ENCODE results near the gene RYR2. TPM values are rescaled to one million over a fixed set of nuclear protein-coding genes. Genes with fewer than 3 reads are reported as not detected.

Gene RYR2
- total RNA-seq, 2 donors from 2014 or later: 0.05 to 0.39 TPM

- Mint-ChIP-seq H3K4me3 (no peak overlapping the region), H3K27me3 (no peaks in the 10 kb centered on the region), H3K4me1 (no peaks in the 10 kb centered on the region), H3K27ac (no peak overlapping the region), H3K36me3 (ENCODE audit: low read depth) (no peaks in the 10 kb centered on the region)
- H3K9me3 ChIP-seq (ENCODE audit: control insufficient read depth, low read length, poor library complexity, severe bottlenecking): no peaks in the 10 kb centered on the region
- DNase-seq (no peak), ATAC-seq (no peak)
Measured at GRCh38 chr1:237670302-237670701, 628.3 kb downstream of the RYR2 start.

- no peak overlapping the region for H3K4me3 Mint-ChIP-seq
- no peaks in the 10 kb centered on the region for H3K36me3 Mint-ChIP-seq (ENCODE audit: low read depth)
- DNase-seq (no peak), ATAC-seq (no peak)
- no peak overlapping the region for H3K27ac Mint-ChIP-seq
- H3K9me3 ChIP-seq (ENCODE audit: control insufficient read depth, low read length, poor library complexity, severe bottlenecking): no peaks in the 10 kb centered on the region
- no peaks in the 10 kb centered on the region for H3K4me1 Mint-ChIP-seq
- H3K27me3 Mint-ChIP-seq: no peaks in the 10 kb centered on the region
Measured at GRCh38 chr1:237671262-237671661, 629.3 kb downstream of the RYR2 start.

GRCh38 chr1:237671935-237672334, 630.0 kb downstream of the RYR2 start:
- Mint-ChIP-seq H3K27ac (no peak overlapping the region), H3K36me3 (ENCODE audit: low read depth) (no peaks in the 10 kb centered on the region)
- ATAC-seq: no peak

GRCh38 chr1:237672748-237673147, 630.8 kb downstream of the RYR2 start:
- Mint-ChIP-seq H3K4me1 (no peaks in the 10 kb centered on the region), H3K4me3 (no peak overlapping the region), H3K27ac (no peak overlapping the region), H3K36me3 (ENCODE audit: low read depth) (no peaks in the 10 kb centered on the region), H3K27me3 (no peaks in the 10 kb centered on the region)
- H3K9me3 ChIP-seq (ENCODE audit: control insufficient read depth, low read length, poor library complexity, severe bottlenecking): no peaks in the 10 kb centered on the region
- ATAC-seq (no peak), DNase-seq (no peak)

More at GRCh38 chr1:237671935-237672334, 630.0 kb downstream of the RYR2 start:
- H3K9me3 ChIP-seq (ENCODE audit: control insufficient read depth, low read length, poor library complexity, severe bottlenecking): no peaks in the 10 kb centered on the region
- Mint-ChIP-seq H3K27me3 (no peaks in the 10 kb centered on the region), H3K4me1 (no peaks in the 10 kb centered on the region), H3K4me3 (no peak overlapping the region)
- DNase-seq: no peak

- DNase-seq: no peak
- H3K27me3 Mint-ChIP-seq: no peaks in the 10 kb centered on the region
- H3K9me3 ChIP-seq (ENCODE audit: control insufficient read depth, low read length, poor library complexity, severe bottlenecking): no peaks in the 10 kb centered on the region
- no peaks in the 10 kb centered on the region for H3K36me3 Mint-ChIP-seq (ENCODE audit: low read depth)
- H3K4me3 Mint-ChIP-seq: no peak overlapping the region
- no peak overlapping the region for H3K27ac Mint-ChIP-seq
- no peak for ATAC-seq
- no peaks in the 10 kb centered on the region for H3K4me1 Mint-ChIP-seq
Measured at GRCh38 chr1:237673631-237674030, 631.6 kb downstream of the RYR2 start.

GRCh38 chr1:237677979-237678378, 636.0 kb downstream of the RYR2 start:
- H3K4me3 Mint-ChIP-seq: no peak overlapping the region
- no peaks in the 10 kb centered on the region for H3K27me3 Mint-ChIP-seq
- H3K4me1 Mint-ChIP-seq: no peaks in the 10 kb centered on the region
- DNase-seq: no peak
- no peaks in the 10 kb centered on the region for H3K36me3 Mint-ChIP-seq (ENCODE audit: low read depth)
- no peaks in the 10 kb centered on the region for H3K9me3 ChIP-seq (ENCODE audit: control insufficient read depth, low read length, poor library complexity, severe bottlenecking)
- no peak overlapping the region for H3K27ac Mint-ChIP-seq
- ATAC-seq: no peak

GRCh38 chr1:237679687-237680086, 637.7 kb downstream of the RYR2 start:
- no peaks in the 10 kb centered on the region for H3K4me1 Mint-ChIP-seq

GRCh38 chr1:237681210-237681609, 639.2 kb downstream of the RYR2 start:
- ATAC-seq (no peak), DNase-seq (no peak)
- no peaks in the 10 kb centered on the region for H3K9me3 ChIP-seq (ENCODE audit: control insufficient read depth, low read length, poor library complexity, severe bottlenecking)
- Mint-ChIP-seq H3K4me1 (no peaks in the 10 kb centered on the region), H3K4me3 (no peak overlapping the region), H3K27ac (no peak overlapping the region), H3K36me3 (ENCODE audit: low read depth) (no peaks in the 10 kb centered on the region), H3K27me3 (no peaks in the 10 kb centered on the region)

More at GRCh38 chr1:237679687-237680086, 637.7 kb downstream of the RYR2 start:
- no peaks in the 10 kb centered on the region for H3K9me3 ChIP-seq (ENCODE audit: control insufficient read depth, low read length, poor library complexity, severe bottlenecking)
- Mint-ChIP-seq H3K27ac (no peak overlapping the region), H3K27me3 (no peaks in the 10 kb centered on the region), H3K36me3 (ENCODE audit: low read depth) (no peaks in the 10 kb centered on the region), H3K4me3 (no peak overlapping the region)
- ATAC-seq (no peak), DNase-seq (no peak)

GRCh38 chr1:237684236-237684635, 642.3 kb downstream of the RYR2 start:
- H3K27me3 Mint-ChIP-seq: no peaks in the 10 kb centered on the region
- no peaks in the 10 kb centered on the region for H3K4me1 Mint-ChIP-seq
- H3K4me3 Mint-ChIP-seq: no peak overlapping the region
- DNase-seq (no peak), ATAC-seq (no peak)
- H3K27ac Mint-ChIP-seq: no peak overlapping the region
- H3K9me3 ChIP-seq (ENCODE audit: control insufficient read depth, low read length, poor library complexity, severe bottlenecking): no peaks in the 10 kb centered on the region
- no peaks in the 10 kb centered on the region for H3K36me3 Mint-ChIP-seq (ENCODE audit: low read depth)

- DNase-seq (no peak), ATAC-seq (no peak)
- H3K36me3 Mint-ChIP-seq (ENCODE audit: low read depth): no peaks in the 10 kb centered on the region
- no peak overlapping the region for H3K27ac Mint-ChIP-seq
- no peaks in the 10 kb centered on the region for H3K9me3 ChIP-seq (ENCODE audit: control insufficient read depth, low read length, poor library complexity, severe bottlenecking)
- H3K27me3 Mint-ChIP-seq: no peaks in the 10 kb centered on the region
- H3K4me3 Mint-ChIP-seq: no peak overlapping the region
- H3K4me1 Mint-ChIP-seq: no peaks in the 10 kb centered on the region
Measured at GRCh38 chr1:237685551-237685950, 643.6 kb downstream of the RYR2 start.

GRCh38 chr1:237687804-237688203, 645.8 kb downstream of the RYR2 start:
- no peaks in the 10 kb centered on the region for H3K36me3 Mint-ChIP-seq (ENCODE audit: low read depth)
- ATAC-seq (no peak), DNase-seq (no peak)
- H3K4me1 Mint-ChIP-seq: no peaks in the 10 kb centered on the region
- H3K27ac Mint-ChIP-seq: no peak overlapping the region
- no peaks in the 10 kb centered on the region for H3K27me3 Mint-ChIP-seq
- H3K4me3 Mint-ChIP-seq: no peak overlapping the region
- no peaks in the 10 kb centered on the region for H3K9me3 ChIP-seq (ENCODE audit: control insufficient read depth, low read length, poor library complexity, severe bottlenecking)

GRCh38 chr1:237690656-237691055, 648.7 kb downstream of the RYR2 start:
- H3K9me3 ChIP-seq (ENCODE audit: control insufficient read depth, low read length, poor library complexity, severe bottlenecking): no peaks in the 10 kb centered on the region
- DNase-seq (no peak), ATAC-seq (no peak)
- Mint-ChIP-seq H3K27me3 (no peaks in the 10 kb centered on the region), H3K4me3 (no peak overlapping the region), H3K27ac (no peak overlapping the region), H3K4me1 (no peaks in the 10 kb centered on the region), H3K36me3 (ENCODE audit: low read depth) (no peaks in the 10 kb centered on the region)

GRCh38 chr1:237692255-237692654, 650.3 kb downstream of the RYR2 start:
- Mint-ChIP-seq H3K36me3 (ENCODE audit: low read depth) (no peaks in the 10 kb centered on the region), H3K27me3 (no peaks in the 10 kb centered on the region), H3K4me3 (no peak overlapping the region), H3K27ac (no peak overlapping the region), H3K4me1 (no peaks in the 10 kb centered on the region)
- ATAC-seq: no peak
- no peaks in the 10 kb centered on the region for H3K9me3 ChIP-seq (ENCODE audit: control insufficient read depth, low read length, poor library complexity, severe bottlenecking)
- DNase-seq: no peak

GRCh38 chr1:237695878-237696277, 653.9 kb downstream of the RYR2 start:
- H3K36me3 Mint-ChIP-seq (ENCODE audit: low read depth): no peaks in the 10 kb centered on the region
- no peaks in the 10 kb centered on the region for H3K27me3 Mint-ChIP-seq
- no peak for ATAC-seq
- H3K9me3 ChIP-seq (ENCODE audit: control insufficient read depth, low read length, poor library complexity, severe bottlenecking): no peaks in the 10 kb centered on the region
- no peaks in the 10 kb centered on the region for H3K4me1 Mint-ChIP-seq
- H3K4me3 Mint-ChIP-seq: no peak overlapping the region
- no peak overlapping the region for H3K27ac Mint-ChIP-seq
- no peak for DNase-seq

- Mint-ChIP-seq H3K27ac (no peak overlapping the region), H3K27me3 (no peaks in the 10 kb centered on the region), H3K4me3 (no peak overlapping the region), H3K36me3 (ENCODE audit: low read depth) (no peaks in the 10 kb centered on the region), H3K4me1 (no peaks in the 10 kb centered on the region)
- ATAC-seq (no peak), DNase-seq (no peak)
- no peaks in the 10 kb centered on the region for H3K9me3 ChIP-seq (ENCODE audit: control insufficient read depth, low read length, poor library complexity, severe bottlenecking)
Measured at GRCh38 chr1:237700181-237700580, 658.2 kb downstream of the RYR2 start.

All from T-helper 17 cell (primary cell).